ENCODE data around the gene IGF2.

The IGF2 gene

DNA sequence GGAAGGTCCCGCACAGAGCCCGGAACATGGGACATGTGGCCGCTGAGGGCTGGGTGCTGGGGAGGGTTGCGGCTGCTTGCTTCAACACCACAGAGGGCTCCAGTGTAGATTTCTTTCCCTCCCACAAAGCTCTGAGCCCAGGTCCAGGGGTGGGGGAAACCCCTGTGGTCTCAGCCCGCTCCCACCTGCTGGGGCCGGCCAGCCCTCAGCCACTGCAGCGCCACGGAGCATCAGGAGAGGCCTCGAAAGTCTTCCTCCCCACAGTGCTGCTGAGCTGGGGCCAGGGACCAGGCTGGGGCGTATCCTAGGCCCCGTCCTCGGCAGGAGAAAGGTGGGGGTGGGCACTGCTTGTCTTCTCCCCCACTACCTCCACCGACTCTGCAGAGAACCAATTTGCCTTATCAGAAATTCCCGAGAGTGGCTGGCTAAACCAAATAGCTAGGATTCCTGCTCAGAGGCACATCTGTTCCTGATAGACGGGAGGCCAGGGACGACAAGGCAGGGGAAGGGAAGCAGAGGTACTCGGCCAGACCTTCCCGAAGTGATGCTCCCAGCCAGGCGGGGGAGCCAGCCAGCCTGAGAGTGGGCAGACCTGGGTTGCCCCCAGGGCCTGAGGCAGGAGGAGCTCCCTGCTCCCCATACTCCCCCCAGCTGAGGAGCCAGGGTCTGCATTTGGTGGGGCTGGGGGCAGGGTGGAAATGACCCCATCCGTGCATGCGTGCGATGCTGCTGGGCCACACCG, 18.7 kb downstream of the IGF2 start:
- no peak for TF ChIP-seq GATA3 (IDR thresholded peaks at IDR 0.05; ENCODE audit: low read depth, low read length)
- TF ChIP-seq GATA2 (IDR thresholded peaks at IDR 0.05; ENCODE audit: low read depth, low read length) = peak; percentile 36; the same call in 1 of the 2 replicates

DNA sequence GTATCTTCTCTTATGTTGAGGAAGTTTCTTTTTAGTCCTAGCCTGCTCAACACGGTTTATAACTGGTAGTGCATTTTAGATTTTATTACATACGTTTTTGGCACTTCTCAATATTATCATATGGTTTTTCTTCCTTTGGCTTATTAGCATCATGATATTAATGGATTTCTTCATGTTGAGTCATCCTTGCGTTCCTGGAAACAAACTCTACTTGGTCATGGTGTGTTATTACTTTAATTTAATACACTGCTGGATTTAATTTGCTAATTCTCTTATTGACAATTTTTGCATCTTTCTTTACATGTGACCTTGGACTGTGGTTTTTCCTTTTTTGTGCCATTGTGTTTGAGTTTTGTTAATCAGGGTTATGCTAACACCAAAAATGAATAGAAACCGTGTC, 20.5 kb downstream of the IGF2 start:
- no peak for TF ChIP-seq GATA2 (IDR thresholded peaks at IDR 0.05; ENCODE audit: low read depth, low read length)
- TF ChIP-seq GATA3 (IDR thresholded peaks at IDR 0.05; ENCODE audit: low read depth, low read length) = no peak

DNA sequence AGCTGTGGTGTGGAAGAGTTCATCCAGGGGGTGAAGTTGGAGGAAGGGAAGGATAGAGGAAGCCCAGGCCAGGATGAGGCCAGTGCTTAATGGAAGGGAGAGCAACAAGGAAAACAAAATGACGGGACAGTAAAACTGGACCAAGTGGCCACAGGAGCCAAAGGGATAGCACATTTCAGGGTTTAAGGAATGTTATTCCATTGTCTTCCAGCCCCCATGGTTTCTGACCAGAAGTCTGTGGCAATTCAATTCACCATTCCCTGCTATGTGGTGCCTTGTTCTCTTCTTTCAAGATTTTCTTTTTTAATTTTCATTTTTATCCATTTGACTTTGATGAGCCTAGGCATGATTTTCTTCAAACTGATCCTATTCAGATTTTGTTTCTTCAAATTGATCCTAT, 22.5 kb downstream of the IGF2 start:
- TF ChIP-seq GATA3 (IDR thresholded peaks at IDR 0.05; ENCODE audit: low read depth, low read length) (no peak), GATA2 (IDR thresholded peaks at IDR 0.05; ENCODE audit: low read depth, low read length) (no peak)

DNA sequence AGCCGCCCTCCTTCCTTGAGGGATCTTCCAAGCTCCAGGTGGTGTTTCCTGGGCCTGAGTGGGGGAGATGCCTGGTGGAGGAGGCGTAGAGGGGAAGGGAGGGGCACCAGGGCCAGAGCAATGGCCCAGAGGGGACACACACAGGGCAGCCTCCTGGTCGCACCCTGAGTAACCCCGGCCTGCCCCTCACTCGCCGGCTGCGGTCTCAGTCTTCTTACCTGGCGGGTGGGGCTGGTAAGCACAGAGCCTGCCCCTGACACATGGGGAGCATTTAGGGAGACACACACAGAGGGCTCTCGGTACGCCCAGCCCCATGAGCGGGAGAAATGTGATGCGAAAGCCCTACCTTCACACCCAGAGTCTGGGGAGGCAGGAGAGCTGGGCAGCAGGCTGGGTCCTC, 23.9 kb downstream of the IGF2 start:
- TF ChIP-seq GATA2 (IDR thresholded peaks at IDR 0.05; ENCODE audit: low read depth, low read length) = no peak
- no peak for TF ChIP-seq GATA3 (IDR thresholded peaks at IDR 0.05; ENCODE audit: low read depth, low read length)

DNA sequence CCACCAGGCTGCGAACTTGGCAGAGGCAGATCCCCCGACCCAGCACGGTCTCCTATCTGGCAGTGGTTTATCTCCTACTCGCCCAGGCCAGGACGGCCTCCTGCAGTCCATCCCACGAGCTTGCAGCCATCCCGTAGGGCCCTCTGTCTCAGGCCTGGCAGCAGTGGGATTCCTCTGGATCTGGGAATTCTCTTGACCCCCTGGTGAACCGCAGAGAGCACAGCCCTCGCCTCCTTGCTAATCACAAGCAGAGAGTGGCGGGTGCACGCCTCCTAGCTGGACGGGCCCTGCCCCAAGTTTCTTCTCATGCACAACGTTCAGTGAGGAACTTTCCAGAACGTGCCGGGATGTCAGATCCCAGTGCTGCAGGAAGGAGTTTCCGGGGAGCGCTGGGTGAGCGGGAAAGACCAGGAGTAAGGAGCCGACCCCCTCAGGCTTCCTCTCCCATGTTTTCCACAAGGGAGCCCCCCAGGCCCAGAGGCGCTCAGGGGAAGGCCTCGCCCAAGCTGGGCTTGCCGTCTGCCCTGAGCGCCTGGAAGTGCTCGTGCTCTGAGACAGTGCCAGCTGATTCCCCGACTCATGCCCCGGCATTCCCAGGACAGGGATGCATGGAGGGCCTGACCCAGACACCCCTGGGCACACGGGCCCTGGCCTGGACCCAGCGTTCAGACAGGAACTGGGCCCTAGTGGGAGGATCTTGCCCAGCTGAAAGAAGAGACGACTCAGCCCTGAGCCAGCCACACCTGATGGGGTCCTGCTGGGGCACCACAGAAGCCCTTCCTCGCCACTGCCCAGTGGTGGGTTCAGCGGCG, 24.6 kb downstream of the IGF2 start:
- TF ChIP-seq GATA3 (IDR thresholded peaks at IDR 0.05; ENCODE audit: low read depth, low read length) = no peak
- no peak for TF ChIP-seq GATA2 (IDR thresholded peaks at IDR 0.05; ENCODE audit: low read depth, low read length)

DNA sequence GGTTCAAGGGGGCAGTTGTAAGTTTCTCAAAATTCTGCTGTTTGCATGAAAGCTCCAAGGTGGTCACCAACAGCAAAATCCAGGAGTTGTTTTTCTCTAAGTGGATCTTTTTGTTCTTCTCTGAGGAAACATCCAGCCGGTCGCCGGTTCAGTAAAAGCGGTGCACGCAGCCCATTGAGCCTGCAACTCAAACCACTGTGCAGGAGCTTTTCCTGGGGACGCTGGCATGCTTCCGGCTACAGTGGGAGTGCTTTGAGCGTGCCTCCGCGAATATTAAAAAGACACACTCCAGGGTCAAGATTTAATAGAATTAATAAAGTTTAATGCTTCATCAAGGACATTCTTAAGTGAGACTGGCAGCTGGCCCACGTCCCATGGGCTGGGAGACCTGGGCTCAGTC, 25.4 kb downstream of the IGF2 start:
- no peak for TF ChIP-seq GATA3 (IDR thresholded peaks at IDR 0.05; ENCODE audit: low read depth, low read length)
- TF ChIP-seq GATA2 (IDR thresholded peaks at IDR 0.05; ENCODE audit: low read depth, low read length) = no peak

DNA sequence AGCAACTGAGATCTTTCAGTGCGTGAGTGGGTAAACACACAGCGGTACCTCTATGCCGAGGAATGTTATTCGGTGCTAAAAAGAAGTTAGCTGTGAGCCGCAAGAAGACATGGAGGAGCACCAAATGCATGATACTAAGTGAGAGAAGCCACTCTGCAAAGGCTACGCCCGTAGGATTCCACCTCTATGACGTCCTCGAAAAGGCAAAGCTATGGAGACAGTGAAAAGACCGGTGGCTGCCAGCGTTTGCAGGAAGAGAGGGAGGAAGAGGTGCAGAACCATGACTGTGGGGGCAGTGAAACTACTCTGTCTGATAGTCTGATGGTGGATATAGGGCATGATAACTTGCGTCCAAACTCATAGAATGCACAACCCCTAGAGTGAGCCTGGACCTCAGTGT, 28.7 kb downstream of the IGF2 start:
- TF ChIP-seq GATA3 (IDR thresholded peaks at IDR 0.05; ENCODE audit: low read depth, low read length) (no peak), GATA2 (IDR thresholded peaks at IDR 0.05; ENCODE audit: low read depth, low read length) (no peak)

DNA sequence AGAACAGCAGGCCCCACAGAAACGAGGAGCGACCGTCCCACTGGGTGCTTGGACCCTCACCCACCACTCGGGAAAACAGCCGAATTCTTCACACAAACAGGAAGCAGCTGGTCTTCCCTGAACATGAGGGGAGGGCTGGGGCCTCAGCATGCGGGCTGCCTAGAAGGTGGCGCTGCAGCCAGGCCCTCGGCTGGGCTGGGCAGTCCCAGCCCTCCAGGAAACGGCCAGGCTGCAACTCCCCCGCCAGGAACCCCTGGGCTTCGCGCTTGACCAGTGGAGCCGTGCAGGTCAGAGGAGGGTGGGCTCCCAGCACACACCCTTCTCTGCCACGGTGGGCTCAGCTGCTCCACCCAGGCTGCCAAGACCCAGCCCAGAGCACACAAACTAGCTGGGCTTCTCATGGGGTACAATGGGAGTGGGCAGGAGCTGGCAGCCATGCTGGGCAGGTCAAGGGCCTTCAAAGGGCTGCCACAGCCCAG, 29.6 kb downstream of the IGF2 start:
- no peak for TF ChIP-seq GATA3 (IDR thresholded peaks at IDR 0.05; ENCODE audit: low read depth, low read length)
- no peak for TF ChIP-seq GATA2 (IDR thresholded peaks at IDR 0.05; ENCODE audit: low read depth, low read length)

DNA sequence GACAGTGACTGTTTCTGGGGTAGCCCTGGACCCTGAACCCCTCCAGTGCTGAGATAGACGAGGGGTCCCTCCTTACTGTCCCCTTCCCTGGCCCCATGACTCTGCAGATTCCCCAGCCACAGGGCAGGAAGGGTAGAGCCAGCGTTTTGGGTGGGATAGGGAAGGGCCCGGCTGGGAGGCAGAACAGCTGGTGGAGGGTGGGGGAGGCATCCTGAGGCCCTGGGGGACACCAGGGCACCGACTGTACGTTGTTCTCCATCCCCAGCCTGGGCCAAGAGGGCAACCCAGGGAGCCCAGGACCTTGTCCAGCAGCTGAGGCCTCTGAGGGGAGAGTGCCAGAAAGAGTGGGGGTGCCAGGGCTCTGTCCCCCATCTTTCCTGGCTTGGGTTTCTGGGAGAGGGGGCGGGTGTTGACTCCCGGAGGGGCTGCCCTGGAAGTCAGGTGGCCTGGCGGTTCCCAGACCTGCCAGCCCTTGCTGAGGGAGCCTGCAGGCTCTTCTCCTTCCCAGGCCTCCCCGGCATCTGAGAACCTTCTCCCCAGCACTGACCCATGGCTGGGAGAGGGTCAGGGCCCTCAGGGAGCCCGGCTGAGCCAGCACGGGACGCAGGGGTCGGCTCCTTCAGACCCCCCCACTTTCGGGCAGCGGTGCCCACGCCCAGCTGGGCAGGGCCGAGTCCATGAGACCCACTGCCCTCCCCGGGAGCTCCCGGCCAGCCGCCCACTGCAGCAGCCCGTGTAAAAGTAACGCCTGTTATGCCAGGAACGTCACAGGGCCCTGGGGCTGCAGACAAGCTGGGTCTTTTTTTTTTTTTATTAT, 30.3 kb downstream of the IGF2 start:
- no peak for TF ChIP-seq GATA2 (IDR thresholded peaks at IDR 0.05; ENCODE audit: low read depth, low read length)
- TF ChIP-seq GATA3 (IDR thresholded peaks at IDR 0.05; ENCODE audit: low read depth, low read length) = no peak

DNA sequence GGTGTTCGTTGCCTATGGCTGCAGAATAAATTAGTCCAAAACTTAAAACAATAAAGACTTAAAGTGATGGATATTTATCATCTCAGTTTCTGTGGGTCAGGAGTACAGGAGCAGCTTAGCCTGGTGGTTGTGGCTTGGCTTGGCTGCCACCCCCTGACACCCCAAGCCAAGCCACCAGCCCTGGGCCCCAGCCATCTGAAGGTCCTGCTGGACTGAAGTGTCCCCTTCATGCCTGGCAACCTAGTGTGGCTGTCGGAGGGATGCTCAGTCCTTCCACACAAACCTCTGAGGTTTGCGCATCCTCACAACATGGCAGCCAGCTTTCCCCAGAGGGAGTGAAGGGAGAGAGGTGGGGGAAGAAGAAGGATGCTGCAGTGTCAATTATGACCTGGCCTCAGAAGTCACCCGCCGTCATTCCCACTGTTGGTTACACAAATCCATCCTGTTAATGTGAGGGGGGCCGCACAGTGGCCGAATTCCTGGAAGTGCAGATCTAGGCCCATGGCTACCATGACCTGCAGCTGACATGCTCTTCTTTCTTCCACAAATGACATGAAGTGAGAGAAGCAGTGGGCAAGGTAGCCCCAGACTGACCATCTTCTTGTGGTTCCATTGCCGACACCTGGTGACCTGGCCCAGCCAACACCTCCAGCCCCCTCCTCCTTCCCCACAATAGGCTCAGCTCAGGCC, 31.1 kb downstream of the IGF2 start:
- no peak for TF ChIP-seq GATA3 (IDR thresholded peaks at IDR 0.05; ENCODE audit: low read depth, low read length)
- no peak for TF ChIP-seq GATA2 (IDR thresholded peaks at IDR 0.05; ENCODE audit: low read depth, low read length)

DNA sequence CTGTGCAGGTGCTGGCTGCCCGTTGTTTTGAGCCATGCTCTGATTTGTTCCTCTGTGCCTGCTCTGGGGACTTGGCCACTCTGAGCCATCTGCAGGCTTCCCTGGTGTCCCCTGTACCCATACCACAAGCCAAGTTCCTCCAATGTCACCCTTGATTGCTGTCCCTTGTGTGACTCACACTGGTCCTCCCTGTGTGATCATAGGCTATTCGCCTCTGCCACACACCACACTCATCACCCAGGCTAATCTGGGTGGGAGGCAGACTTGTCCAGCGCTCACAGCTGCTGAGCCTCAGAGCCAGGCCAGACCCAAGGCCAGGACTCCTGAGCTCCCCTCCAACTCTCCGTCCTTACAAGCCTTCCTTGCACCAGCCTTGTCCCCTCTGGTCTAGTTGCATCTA, 31.7 kb downstream of the IGF2 start:
- TF ChIP-seq GATA2 (IDR thresholded peaks at IDR 0.05; ENCODE audit: low read depth, low read length) (no peak), GATA3 (IDR thresholded peaks at IDR 0.05; ENCODE audit: low read depth, low read length) (no peak)

DNA sequence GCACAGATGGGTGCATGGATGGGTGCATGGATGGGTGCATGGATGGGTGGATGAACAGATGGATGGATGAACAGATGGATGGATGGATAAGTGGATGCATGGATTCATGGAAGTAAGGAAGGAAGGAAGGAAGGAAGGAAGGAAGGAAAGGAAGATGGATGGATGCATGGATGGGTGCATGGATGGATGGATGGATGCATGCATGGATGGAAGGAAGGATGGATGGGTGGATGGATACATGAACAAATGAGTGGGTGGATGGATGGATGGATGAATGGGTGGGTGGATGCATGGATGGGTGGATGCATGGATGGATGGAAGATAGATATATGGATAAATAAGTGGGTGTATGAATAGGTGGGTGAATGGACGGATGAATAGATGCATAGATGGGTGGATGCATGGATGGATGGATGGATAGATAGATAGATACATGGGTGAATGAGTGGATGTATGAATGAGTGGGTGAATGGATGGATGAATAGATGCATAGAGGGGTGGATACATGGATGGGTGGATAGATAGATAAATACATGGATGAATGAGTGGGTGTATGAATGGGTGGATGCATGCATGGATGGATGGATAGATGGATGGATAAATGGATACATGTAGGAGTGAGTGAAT, 32.5 kb downstream of the IGF2 start:
- TF ChIP-seq GATA3 (IDR thresholded peaks at IDR 0.05; ENCODE audit: low read depth, low read length) (no peak), GATA2 (IDR thresholded peaks at IDR 0.05; ENCODE audit: low read depth, low read length) (no peak)

DNA sequence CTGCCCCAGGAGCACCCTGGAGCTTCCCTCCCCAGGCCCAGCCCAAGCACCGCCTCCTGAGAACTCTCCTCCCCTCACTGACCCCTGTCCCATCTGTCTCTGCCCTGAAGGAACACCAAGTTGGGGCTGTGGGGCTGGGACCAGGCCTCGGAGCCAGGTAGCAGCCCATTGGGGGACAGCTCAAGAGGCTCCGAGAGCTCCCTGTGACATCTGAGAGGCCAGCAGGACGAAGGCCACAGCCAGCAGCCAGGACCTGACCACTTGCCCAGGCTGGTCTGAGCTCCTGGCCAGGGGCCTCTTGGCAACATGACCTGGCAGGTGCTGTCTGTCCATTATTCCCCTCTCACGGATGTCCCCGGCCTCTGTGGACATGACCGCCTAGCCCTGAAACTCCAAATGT, 33.7 kb downstream of the IGF2 start:
- TF ChIP-seq GATA2 (IDR thresholded peaks at IDR 0.05; ENCODE audit: low read depth, low read length) (no peak), GATA3 (IDR thresholded peaks at IDR 0.05; ENCODE audit: low read depth, low read length) (no peak)
